Uterus (tissue), 2 donors: ENCODE results near the gene DCAF7.

Experiments used
- CTCF ChIP-seq, 4 experiments: fragments of 200-600 bp in 2 of 4; fragments of 450-650 bp in 2 of 4; sonication (generic) in 2 of 4; IDR thresholded peaks; one replicate each; pipeline ENCODE4 v1.5.1; 2016 to 2019; ENCODE audit warnings: antibody characterized with exemption in 4 of 4, mild to moderate bottlenecking in 2 of 4, moderate library complexity in 1 of 4
- POLR2A ChIP-seq, 2 donors: fragments of 450-650 bp; IDR thresholded peaks; one replicate each; pipeline ENCODE4 v1.6.1; 2016; ENCODE audit warnings: antibody characterized with exemption in 2 of 2, mild to moderate bottlenecking in 1 of 2, moderate library complexity in 1 of 2

GRCh38 chr17:63639125-63639524, 88.8 kb downstream of the DCAF7 start:
- TF ChIP-seq CTCF (IDR thresholded peaks at IDR 0.05) (no peak), POLR2A (IDR thresholded peaks at IDR 0.05) (no peak)
